SK-N-SH treated with all-trans-retinoic acid at 6 μM for 48 hours (cell line): Measurements from ENCODE around the gene DLGAP5.
A peak's percentile ranks its signal among the peaks of the same experiment; 100 is the strongest.

Experiments
- ATAC-seq: fragments of 200-7000 bp; cut with Tn5 transposase; 3 replicates; pipeline ENCODE4 v1.9.1; 2020; ENCODE audit warnings: mild to moderate bottlenecking, moderate library complexity
- ARNTL ChIP-seq: fragments of 450-650 bp; formaldehyde crosslinking; IDR thresholded peaks from 2 replicates; pipeline ENCODE4 v1.5.0; 2020; ENCODE audit warnings: low read depth, mild to moderate bottlenecking, moderate library complexity, borderline replicate concordance
- BACH2 ChIP-seq: fragments of 250-450 bp; sonication (Bioruptor Pico); IDR thresholded peaks from 2 replicates; pipeline ENCODE4 v1.9.0; 2021; ENCODE audit warnings: mild to moderate bottlenecking, borderline replicate concordance
- CREB5 ChIP-seq: fragments of 250-450 bp; sonication (Bioruptor Pico); IDR thresholded peaks from 2 replicates; pipeline ENCODE4 v1.5.1; 2020; ENCODE audit warnings: low read depth, mild to moderate bottlenecking, moderate library complexity
- CSDC2 ChIP-seq: fragments of 250-450 bp; sonication (Bioruptor Pico); IDR thresholded peaks from 2 replicates; pipeline ENCODE4 v1.5.0; 2020; ENCODE audit warnings: mild to moderate bottlenecking, moderate library complexity
- CSRNP3 ChIP-seq: fragments of 250-450 bp; sonication (Bioruptor Pico); IDR thresholded peaks from 2 replicates; pipeline ENCODE4 v1.5.1; 2021; ENCODE audit warnings: mild to moderate bottlenecking, moderate library complexity
- ESRRG ChIP-seq: fragments of 250-450 bp; sonication (Bioruptor Pico); IDR thresholded peaks from 2 replicates; pipeline ENCODE4 v1.6.1; 2021; ENCODE audit warnings: mild to moderate bottlenecking
- GLIS3 ChIP-seq: fragments of 250-450 bp; sonication (Bioruptor Pico); IDR thresholded peaks from 2 replicates; pipeline ENCODE4 v1.5.0; 2020; ENCODE audit warnings: mild to moderate bottlenecking, moderate library complexity
- ISL1 ChIP-seq: fragments of 250-450 bp; sonication (Bioruptor Pico); IDR thresholded peaks from 2 replicates; pipeline ENCODE4 v2.1.2; 2022; ENCODE audit warnings: mild to moderate bottlenecking, moderate library complexity
- OSR1 ChIP-seq: fragments of 250-450 bp; sonication (Bioruptor Pico); IDR thresholded peaks from 2 replicates; pipeline ENCODE4 v1.8.0; 2022; ENCODE audit warnings: moderate library complexity, mild to moderate bottlenecking, inconsistent platforms
- PATZ1 ChIP-seq: fragments of 250-450 bp; sonication (Bioruptor Pico); IDR thresholded peaks from 2 replicates; pipeline ENCODE4 v1.8.0; 2020; ENCODE audit warnings: mild to moderate bottlenecking, moderate library complexity, borderline replicate concordance
- POU6F1 ChIP-seq: fragments of 250-450 bp; sonication (Bioruptor Pico); IDR thresholded peaks from 2 replicates; pipeline ENCODE4 v1.8.0; 2021; ENCODE audit warnings: low read depth, mild to moderate bottlenecking, moderate library complexity, borderline replicate concordance
- PPARA ChIP-seq: fragments of 250-450 bp; sonication (Bioruptor Pico); IDR thresholded peaks from 2 replicates; pipeline ENCODE4 v1.5.0; 2020; ENCODE audit warnings: mild to moderate bottlenecking, borderline replicate concordance
- RARB ChIP-seq: fragments of 250-450 bp; sonication (Bioruptor Pico); IDR thresholded peaks from 2 replicates; pipeline ENCODE4 v1.8.0; 2021; ENCODE audit warnings: mild to moderate bottlenecking, moderate library complexity
- TCF4 ChIP-seq: fragments of 250-450 bp; sonication (Bioruptor Pico); IDR thresholded peaks from 2 replicates; pipeline ENCODE4 v1.8.0; 2021; ENCODE audit warnings: mild to moderate bottlenecking, moderate library complexity, borderline replicate concordance
- TOX ChIP-seq: fragments of 250-450 bp; sonication (Bioruptor Pico); IDR thresholded peaks from 2 replicates; pipeline ENCODE4 v1.8.0; 2021; ENCODE audit warnings: mild to moderate bottlenecking, moderate library complexity, borderline replicate concordance
- TSHZ2 ChIP-seq: fragments of 250-450 bp; sonication (Bioruptor Pico); IDR thresholded peaks from 2 replicates; pipeline ENCODE4 v1.5.0; 2020; ENCODE audit warnings: mild to moderate bottlenecking, moderate library complexity
- ZC3H10 ChIP-seq: fragments of 250-450 bp; sonication (Bioruptor Pico); IDR thresholded peaks from 2 replicates; pipeline ENCODE4 v1.5.1; 2021; ENCODE audit warnings: mild to moderate bottlenecking, moderate library complexity
- ZFP3 ChIP-seq: fragments of 250-450 bp; sonication (Bioruptor Pico); IDR thresholded peaks from 2 replicates; pipeline ENCODE4 v1.5.0; 2020; ENCODE audit warnings: mild to moderate bottlenecking, moderate library complexity
- ZFP30 ChIP-seq: fragments of 450-650 bp; formaldehyde crosslinking; IDR thresholded peaks from 2 replicates; pipeline ENCODE4 v1.5.0; 2022; ENCODE audit warnings: mild to moderate bottlenecking, moderate library complexity
- ZNF565 ChIP-seq: fragments of 450-650 bp; formaldehyde crosslinking; conservative IDR thresholded peaks from 2 replicates; pipeline ENCODE4 v1.5.0; 2020; ENCODE audit warnings: low read depth, mild to moderate bottlenecking, moderate library complexity
- ZNF70 ChIP-seq: fragments of 450-650 bp; formaldehyde crosslinking; IDR thresholded peaks from 2 replicates; pipeline ENCODE4 v1.5.0; 2020; ENCODE audit warnings: mild to moderate bottlenecking, moderate library complexity
- ZNF8 ChIP-seq: fragments of 450-650 bp; formaldehyde crosslinking; IDR thresholded peaks from 2 replicates; pipeline ENCODE4 v1.5.0; 2020; ENCODE audit warnings: mild to moderate bottlenecking, moderate library complexity

DLGAP5 gene

GRCh38 chr14:55194656-55195355, 3.4 kb upstream of the DLGAP5 start (continued):
- TF ChIP-seq BACH2 (CRISPR knock-in tag): no peak
- no peak for TF ChIP-seq ESRRG (CRISPR knock-in tag)
- no peak for TF ChIP-seq TCF4 (CRISPR knock-in tag)
- no peak for TF ChIP-seq ZNF565 (CRISPR knock-in tag)
- TF ChIP-seq CREB5 (CRISPR knock-in tag): no peak

- no peak for TF ChIP-seq PPARA
- no peak for TF ChIP-seq POU6F1 (CRISPR knock-in tag)
- TF ChIP-seq TOX: no peak
- no peak for TF ChIP-seq GLIS3
- no peak for TF ChIP-seq TCF4 (CRISPR knock-in tag)
- TF ChIP-seq ZNF8 (CRISPR knock-in tag): no peak
- TF ChIP-seq, all 23 proteins: peak for 0
- ATAC-seq: no peak
Measured at GRCh38 chr14:55192054-55192621, 753 bp upstream of the DLGAP5 start.

GRCh38 chr14:55190906-55191202, 531 bp downstream of the DLGAP5 start:
- peak; percentile 26 for ATAC-seq
- TF ChIP-seq ZNF70: no peak
- no peak for TF ChIP-seq ARNTL (CRISPR knock-in tag)
- no peak for TF ChIP-seq ZFP30 (CRISPR knock-in tag)

GRCh38 chr14:55188686-55189295, 2.6 kb downstream of the DLGAP5 start:
- TF ChIP-seq GLIS3 (no peak), ISL1 (CRISPR knock-in tag) (no peak), TCF4 (CRISPR knock-in tag) (no peak), ZFP30 (CRISPR knock-in tag) (no peak), CSRNP3 (CRISPR knock-in tag) (no peak), ZNF565 (CRISPR knock-in tag) (no peak), CREB5 (CRISPR knock-in tag) (no peak), OSR1 (CRISPR knock-in tag) (no peak), ZNF8 (CRISPR knock-in tag) (no peak), TOX (no peak), BACH2 (CRISPR knock-in tag) (no peak), RARB (CRISPR knock-in tag) (no peak)
- no peak for ATAC-seq

- no peak for ATAC-seq
- TF ChIP-seq ZC3H10 (CRISPR knock-in tag): no peak
- no peak for TF ChIP-seq ZNF565 (CRISPR knock-in tag)
- no peak for TF ChIP-seq ISL1 (CRISPR knock-in tag)
- TF ChIP-seq TSHZ2 (CRISPR knock-in tag): no peak
- no peak for TF ChIP-seq PATZ1 (CRISPR knock-in tag)
- TF ChIP-seq ZFP3 (CRISPR knock-in tag): no peak
- TF ChIP-seq PPARA: no peak
- TF ChIP-seq CSDC2: no peak
- no peak for TF ChIP-seq GLIS3
Measured at GRCh38 chr14:55180434-55180833, 11.0 kb downstream of the DLGAP5 start.
